ENCODE data around the gene QARS1.

QARS1 gene

DNA sequence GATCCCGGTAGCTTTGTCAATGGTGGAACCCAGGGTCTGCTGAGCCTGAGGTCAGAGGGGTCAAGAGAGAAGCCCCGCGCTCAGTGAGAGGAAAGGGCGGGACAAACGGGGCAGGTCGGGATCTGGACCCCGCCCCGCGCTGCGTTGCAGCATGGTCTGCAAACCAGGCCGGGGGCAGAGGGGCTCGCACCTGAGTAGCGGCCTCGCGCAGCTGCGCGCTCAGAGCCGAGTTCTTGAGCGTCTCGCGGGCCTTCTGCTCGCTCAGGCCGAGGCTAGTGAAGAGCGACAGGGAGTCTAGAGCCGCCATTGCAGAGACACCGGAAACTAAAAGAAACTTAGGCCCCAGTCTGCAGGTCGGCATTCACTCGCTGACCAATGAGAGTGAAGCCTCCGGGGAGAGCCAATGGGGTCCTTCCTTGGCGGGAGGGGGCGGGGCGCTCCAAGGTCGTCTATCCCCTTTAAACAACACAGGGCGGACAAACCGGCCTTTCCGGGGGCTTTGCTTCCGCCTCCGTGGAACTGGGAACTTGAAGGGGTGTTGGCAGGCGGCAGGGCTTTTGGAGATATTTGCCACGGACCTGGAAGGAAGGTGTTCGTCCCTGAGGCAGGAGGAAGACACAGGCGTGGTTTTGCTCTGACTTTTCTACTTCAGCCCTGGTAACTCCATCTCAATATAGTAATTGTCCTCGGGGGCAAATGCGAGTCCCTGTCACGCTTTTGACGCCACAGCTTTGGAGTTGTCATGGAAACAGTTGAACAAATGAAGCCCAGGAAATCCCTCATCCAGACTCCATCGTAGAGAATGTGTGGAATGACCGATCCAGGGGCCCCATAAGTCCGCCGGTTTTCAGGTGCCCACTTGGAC lies at the start of gene QARS1:
QARS1 (minus strand) TSS at position 331 of the 865 bp plus-strand sequence; CDS start at position 307, 24 bp downstream.
- DNase-seq (ENCODE audit: low read depth), result peak; percentile 81

DNA sequence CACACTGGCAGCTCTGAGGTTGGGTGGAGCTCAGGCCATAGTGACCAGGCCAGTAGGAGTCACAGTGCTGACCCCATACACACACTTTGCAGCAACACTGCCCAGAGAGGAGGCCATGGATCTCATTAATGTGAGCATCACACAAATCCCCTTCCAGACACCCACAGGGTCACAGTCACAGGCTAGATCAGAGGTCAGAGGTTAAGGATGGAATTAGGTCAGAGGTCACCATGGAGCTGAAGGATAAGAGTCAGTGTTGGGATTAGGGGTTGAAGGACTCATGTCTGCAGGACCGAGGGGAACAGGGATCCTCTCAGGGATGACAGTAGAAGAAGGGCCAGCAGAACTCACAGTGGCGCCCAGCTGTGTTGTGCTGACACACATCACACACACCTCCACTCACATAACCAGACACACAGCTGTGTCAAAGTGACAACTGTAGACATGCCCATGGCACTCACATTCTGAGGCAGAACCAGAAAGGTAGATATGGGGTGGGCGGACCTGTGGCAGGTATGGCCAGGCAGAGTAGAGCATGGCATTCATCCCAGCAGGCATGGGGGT lies 48.9 kb upstream of the QARS1 start:
- DNase-seq (ENCODE audit: low read depth), result no peak

DNA sequence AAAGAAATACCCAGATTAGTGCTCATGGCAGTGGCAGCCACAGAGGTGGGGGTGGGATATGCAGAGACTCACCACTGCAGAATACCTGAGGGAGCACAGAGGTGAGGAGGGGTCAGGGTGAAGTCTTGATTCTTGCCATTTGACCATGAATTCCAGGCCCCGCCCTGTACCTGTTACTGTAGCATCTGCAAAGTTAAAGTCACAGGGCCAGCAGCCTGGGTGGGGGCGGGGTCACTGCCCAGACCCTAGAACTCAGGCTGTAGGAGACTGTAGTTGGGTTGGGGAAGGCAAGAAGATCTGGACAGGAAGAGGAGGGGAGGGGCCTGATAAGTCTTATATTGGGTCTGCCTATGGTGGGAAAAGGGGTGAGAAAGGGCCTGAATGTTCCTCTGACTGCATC lies 47.1 kb upstream of the QARS1 start:
- DNase-seq (ENCODE audit: low read depth), result no peak

DNA sequence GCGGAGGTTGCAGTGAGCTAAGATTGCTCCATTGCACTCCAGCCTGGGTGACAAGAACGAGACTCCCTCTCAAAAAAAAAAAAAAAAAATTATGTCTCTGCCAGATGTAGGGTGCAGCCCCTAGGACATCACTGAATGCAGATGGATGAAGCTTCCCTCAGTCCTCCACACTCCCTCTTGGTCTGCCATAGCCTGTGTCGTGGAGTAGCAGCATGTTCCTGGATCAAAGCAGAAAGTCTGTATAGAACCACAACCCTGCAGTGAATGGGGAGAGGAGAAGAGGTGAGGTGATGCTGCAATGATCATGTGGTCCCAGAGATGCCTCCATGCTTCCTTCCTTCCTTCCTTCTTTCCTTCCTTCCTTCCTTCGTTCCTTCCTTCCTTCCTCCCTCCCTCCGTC lies 43.6 kb upstream of the QARS1 start:
- DNase-seq (ENCODE audit: low read depth), result no peak

DNA sequence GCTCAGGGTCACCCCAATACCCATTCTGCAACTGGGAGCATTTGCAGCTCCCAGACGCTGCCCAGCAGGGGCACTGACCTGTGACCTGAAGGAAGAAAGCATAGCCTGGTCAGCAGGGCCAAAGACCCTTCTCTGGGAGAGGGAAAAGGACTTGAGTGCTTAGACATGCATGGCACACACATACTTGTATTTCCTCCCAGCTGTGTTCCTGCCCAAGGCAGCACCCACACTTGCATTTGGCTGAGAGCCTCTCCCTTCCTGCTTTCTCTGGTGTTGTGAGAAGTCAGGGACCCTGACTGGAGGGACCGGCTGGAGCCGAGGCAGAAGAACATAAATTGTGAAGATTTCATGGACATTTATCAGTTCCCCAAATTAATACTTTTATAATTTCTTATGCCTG lies 35.5 kb upstream of the QARS1 start:
- DNase-seq (ENCODE audit: low read depth), result no peak

DNA sequence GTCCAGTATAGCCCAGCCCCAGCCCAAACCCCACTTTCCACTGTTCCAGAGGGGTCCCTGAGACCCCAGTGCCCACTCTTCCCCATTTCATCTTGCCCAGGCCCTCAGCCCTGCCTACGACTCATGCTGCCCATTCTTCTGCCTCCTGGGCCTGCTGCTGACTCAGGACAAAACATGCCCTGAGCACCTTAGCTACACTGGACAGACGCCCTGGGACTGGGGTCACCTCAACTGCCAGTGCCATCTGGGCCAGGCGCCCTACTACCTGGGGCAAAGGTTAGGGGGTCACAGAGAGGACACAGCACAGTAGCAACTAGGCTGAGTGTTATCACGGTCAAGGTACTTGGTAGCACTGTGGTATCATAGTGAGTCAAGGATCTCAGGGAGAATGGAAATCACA lies 30.9 kb upstream of the QARS1 start:
- no peak for DNase-seq (ENCODE audit: low read depth)

DNA sequence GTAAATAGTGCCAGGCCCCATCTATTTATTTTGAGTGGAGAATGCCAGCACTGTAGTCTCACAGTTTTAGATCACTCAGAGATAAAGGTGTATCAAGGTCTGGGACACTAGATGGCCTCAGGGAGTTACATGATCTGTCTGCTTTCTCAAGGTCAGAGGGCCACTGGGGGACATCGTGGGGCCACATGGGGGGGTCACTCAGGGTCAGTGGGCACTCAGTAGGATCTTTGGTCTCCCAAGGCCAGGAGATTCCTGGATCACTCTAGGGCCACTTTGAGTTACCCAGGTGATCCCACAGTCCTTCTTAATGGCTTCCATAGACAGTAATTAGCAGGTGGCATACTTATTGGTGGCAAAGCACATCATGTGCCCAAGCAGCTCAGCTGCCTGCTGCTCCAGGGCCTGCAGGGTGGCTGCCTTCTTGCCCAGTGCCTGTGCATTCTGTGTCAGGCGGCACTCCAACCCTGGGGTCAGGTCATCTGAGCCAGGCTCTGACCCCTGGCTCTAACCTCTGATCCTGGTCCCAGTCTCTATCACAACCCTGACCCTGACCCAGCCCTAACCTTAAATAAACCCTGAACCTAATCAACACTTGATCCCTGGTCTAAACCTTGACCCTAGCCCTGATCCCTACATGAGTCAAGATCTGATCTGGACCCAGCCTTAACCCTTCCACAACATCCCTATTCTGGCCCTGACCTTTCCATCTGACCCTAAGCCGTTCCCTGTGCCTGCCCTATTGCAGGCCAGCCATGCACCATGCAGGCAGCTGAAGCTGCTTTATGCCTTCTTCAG lies 30.1 kb upstream of the QARS1 start:
- DNase-seq (ENCODE audit: low read depth), result no peak

DNA sequence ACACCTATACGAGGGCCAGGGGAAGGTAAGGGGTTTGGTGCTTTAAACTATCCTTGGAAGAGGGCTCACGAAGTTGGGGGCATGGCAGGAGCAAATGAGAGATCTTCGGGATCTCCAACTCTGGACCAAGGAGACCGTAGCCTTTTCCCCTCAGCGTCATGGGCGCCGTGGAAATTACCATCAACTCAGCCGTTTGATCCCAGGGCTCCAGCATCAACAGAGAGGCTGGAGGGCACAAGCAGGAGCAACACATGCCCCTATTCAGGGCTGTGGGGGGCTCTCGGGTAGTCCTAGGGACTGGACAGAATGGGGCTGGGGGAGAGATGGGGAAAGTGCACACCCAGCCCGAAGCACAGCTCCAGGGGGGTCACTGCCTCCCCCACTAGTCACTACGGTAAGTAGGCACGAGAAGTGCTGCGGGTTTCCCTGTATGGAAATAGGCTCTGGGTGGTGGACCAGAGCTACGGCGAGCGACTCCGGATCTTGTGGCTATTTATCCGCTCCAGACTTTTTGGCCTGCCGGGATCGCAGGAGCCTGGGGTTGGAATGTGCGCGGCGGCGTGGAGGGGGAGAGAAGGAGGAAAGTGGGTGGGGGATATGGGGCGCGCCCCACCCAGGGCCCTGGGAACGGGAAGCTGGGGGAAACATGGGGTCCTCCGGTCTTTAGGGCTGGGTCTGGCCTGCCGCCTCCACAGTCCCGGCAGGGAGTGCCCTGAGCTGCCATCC lies 28.8 kb upstream of the QARS1 start:
- peak; percentile 53 for DNase-seq (ENCODE audit: low read depth)

DNA sequence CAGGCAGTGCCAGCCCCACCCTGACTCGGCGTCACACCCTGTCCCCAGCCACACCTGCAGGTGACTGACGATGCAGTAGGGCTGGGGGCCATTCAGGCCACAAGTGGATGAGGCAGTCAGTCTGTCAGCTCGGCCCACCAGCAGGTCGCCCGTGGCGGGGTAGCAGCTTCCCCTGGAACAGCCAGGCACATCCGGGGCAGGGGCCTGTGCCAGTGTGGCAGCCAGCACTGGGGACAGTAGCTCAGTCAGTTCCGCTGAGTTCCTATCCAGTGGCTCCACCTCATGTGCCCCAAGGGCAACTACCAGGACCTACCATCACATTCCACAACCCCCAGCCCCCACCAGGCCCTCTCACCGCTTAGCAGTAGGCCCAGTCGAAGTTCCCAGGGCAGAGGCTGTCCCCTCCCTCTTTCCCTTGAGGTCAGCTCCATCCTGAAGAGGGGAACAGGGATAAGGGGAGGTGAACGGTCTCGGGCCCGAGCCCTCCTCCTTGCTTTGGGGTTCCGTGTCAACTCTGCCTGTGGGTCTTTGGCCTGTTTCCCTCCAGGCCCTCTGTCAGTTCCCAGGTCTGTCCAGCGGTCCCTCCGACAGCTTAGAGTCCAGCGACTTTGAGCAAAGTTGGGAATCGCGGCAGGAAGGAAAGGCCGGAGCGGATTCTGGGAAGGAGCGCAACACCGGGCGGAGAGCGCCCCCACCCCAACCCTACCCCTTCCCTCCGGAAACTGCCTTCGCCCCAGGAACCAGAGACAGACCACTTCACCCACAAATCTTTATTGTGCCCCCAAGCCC lies 28.1 kb upstream of the QARS1 start, which contains the start of gene LAMB2:
LAMB2 (minus strand) TSS at position 614 of the 789 bp plus-strand sequence; CDS start at position 431, 183 bp downstream.
- no peak for DNase-seq (ENCODE audit: low read depth)

DNA sequence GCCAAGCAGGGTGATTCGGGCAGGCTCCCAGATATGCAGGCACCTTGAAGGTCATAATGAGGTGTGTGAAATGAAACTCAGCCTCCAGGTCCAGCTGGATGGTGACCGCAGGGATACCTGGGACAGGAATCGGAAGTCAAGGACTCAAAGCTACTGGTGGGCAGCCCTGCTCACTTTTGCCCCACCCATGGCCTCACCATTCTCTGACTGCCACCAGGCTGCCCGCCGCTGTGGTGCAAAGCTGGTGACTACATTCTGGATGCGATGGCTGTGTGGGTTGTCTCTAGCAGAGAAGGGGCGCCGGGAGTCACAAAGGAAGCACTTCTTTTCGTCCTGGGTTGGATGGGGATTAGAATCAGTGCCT lies 27.5 kb upstream of the QARS1 start:
- no peak for DNase-seq (ENCODE audit: low read depth)

DNA sequence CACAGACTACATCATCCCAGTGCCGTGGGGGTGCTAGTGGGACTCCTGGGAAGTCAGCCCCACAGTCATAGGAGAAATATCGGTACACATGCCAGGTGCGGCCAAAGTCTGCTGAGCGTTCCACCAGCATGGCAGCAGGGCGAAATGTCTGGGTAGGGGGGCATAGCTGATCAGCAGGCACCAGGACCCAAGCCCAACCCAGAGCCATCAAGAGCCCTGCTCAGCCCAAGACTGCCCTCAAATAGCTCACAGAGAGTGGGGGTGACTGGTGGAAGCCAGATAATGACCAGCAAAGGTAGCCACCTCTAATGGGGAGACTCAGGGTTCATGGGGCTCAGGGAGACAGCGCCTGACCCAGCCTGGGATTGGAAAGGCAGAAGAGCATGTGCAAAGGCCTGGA lies 27.0 kb upstream of the QARS1 start:
- DNase-seq (ENCODE audit: low read depth), result no peak

DNA sequence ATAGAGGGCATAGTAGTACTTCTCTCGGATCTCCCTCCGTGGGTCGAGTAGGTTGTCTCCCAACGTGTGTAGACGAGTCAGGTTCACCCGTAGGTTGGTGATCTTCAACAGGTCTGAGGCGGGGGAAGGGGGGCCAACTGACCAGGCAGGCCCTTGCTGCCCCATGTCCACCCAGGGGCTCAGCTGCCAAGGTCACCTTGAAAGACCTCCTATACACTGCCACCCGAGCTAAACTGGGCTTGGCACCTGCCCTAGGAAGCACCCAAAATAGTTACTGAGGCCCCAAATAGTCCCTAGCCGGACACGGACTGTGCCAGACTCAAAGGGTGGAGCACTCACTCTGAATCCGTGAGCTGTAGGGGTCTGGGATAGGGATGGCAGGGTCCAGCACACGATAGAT lies 26.5 kb upstream of the QARS1 start:
- no peak for DNase-seq (ENCODE audit: low read depth)

DNA sequence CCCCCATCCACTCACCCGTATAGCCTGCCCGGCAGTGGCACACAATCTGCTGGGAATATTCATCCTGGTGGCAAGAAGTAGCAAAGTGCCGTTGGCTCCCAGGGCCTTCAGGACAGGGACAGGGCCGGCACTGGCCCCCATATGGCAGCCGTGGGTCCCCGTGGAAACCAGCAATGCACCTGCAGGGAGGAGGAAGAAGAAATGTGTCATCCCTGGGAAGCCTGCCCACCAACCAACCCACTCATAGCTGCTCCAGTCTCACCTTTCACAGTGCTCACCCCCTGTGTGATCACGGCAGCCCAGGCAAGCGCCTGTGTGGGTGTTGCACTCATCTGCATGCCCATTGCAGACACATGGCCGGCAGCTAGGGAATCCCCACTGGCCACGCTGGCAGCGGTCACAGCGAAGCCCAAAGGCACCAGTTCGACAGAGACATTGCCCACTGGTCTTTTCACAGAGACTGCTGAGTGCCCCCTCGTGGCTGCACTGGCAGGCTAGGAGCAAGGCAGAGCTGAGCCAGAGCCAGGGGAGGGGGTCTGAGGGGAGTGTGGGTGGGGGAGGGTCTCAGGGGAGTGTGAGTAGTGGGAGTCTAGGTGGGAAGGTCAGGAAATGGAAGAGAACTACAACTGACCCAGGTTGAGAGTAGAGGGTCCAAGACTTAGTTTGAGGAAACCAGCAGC lies 20.6 kb upstream of the QARS1 start:
- no peak for DNase-seq (ENCODE audit: low read depth)

DNA sequence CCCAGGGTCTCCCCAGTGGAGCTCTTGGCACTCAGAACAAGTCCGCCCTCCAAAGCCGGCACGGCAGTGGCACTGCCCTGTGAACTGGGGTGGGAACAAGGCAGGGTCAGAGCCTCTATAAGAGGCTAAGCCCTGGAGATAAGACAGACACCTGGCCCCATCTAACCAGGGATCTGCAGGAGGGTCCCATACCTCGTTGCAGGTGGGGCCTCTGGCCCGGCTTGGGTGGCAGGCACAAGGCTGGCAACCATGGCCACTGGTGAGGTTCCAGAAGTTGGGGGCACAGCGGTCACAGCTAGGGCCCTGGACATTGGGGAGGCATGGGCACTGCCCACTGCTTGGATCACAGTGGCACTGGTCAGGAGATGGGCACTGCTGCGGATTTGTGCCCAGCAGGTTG lies 19.6 kb upstream of the QARS1 start:
- no peak for DNase-seq (ENCODE audit: low read depth)

DNA sequence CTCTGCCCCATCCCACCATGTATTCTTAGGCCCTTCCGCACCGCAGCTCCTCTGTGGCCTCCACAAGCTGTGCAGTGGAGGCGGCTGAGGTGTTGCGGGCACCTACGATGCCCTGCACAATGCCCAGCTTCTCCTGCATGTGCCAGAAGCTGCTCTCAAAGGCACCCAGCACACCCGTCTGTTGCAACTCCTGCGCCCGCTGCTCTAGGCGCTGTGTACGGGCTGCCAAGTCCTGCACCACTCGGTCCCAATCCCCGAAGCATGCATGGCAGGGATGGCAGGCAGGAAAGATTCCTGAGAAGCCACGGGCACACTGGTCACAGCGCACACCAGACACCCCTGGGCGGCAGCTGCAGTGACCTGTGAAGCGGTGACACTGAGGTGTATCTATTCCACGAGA lies 19.1 kb upstream of the QARS1 start:
- DNase-seq (ENCODE audit: low read depth), result no peak

DNA sequence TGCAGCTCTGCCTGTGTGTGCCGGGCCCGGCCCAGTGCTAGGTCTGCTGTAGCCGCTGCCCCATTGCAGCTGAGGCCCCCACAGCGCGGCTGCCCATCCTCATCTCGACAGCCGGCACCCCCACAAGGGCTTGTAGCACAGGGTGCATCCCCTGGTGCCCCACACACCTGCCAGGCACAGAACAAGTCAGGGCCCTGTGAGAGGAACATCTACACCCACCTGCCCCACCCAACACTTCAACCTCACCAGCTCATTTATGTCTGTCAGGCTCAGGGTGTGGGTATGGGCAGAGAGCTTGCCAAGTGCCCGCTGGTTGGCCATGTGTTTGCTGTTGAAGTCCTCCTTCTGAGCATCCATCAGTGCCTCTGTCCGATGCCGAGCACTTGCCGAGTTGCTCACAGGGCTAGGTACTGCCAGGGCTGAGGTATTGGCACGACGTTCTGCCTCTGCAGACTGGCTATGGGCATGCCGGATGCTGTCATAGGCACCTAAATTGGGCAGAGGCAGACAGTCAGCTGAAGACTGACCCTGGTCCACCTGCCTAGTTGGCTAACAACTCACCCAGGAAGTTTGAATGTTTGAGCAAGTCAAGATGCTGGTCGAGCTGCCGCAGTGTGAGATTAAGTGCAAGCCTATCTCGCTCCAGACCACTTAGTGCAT lies 18.5 kb upstream of the QARS1 start:
- no peak for DNase-seq (ENCODE audit: low read depth)

DNA sequence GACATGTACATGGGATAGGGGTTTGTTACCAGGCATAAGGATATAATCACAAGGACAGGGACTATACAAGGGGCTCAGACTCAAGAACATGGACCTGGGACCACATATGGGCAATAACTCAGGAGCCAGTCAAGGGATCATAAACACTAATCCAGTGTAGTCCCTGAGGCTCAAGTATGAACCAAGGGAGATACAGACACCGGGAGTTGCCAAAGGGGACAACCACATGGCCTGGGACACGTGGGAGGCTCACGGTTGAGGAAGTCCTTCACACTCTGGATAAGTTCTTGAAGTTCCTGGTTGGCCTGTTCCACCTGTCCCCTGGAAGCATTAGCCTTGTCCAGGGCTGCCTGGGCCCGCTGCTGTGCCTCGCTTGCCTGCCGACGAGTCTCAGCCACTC lies 17.9 kb upstream of the QARS1 start:
- DNase-seq (ENCODE audit: low read depth), result no peak

DNA sequence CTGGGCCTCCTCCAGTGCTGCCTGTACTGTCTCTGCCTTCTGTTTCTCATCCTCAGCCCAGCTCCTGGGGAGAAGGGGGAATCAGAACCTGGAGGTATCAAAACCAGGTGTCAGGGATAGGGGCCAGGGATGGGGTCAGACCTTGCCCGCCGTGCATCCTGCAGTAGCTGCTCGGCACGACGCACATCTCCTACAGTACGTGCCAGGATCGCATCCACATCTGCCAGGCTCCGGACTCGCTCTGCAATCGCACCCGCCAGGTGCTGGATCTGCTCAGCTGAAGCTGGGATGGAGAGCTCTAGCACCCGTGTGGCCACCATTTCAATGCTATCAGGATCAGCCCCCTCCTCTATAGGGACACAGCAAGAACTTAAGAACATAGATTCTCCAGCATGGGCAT lies 17.5 kb upstream of the QARS1 start:
- no peak for DNase-seq (ENCODE audit: low read depth)

DNA sequence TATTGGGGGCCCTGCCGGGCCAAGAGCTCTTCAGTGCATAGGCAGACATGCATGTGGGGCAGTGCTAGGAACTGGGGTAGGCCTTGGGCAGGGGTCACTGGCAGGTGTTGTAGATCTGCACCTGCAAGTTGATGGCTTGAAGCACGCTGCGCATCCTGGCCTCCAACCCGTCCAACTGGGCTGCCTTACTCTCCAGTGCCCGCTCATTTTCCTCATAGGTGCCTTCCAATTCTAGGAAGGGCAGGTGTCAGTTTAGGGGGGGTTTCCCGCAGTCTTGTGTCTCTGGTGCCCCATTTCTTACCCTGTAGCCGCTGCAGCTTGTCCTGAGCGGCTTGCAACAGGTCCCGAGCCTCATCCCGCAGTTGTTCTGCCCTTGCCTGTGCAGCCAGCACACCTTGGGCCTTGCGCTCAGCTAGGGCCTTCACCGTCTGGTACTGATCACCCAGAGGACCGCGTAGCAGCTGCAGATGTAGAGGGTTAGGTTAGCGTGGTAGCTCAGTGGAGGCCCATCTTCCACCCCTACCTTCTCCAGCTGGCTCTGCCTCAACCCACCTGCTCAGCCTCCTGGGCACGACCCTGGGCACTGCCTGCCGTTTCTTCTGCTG lies 16.7 kb upstream of the QARS1 start:
- no peak for DNase-seq (ENCODE audit: low read depth)

Data from CMK (cell line).